AG09319 (cell line): ENCODE data around the gene CDK7.

Experiments used
- DNase-seq: peaks from one replicate; pipeline ENCODE4 v3.0.0-alpha.2; 2010; ENCODE audit warnings: low read depth; ENCODE audit errors: extremely low read depth
- CTCF ChIP-seq: IDR thresholded peaks from 2 replicates; pipeline ENCODE4 v1.5.1; 2011; ENCODE audit warnings: low read depth, mild to moderate bottlenecking, inconsistent platforms, low read length, moderate library complexity

Gene CDK7

GRCh38 chr5:69295088-69295754, 60.5 kb downstream of the CDK7 start:
- DNase-seq, result no peak
- TF ChIP-seq CTCF, result no peak

- DNase-seq, result no peak
- no peak for TF ChIP-seq CTCF
Observed at GRCh38 chr5:69299625-69300024, 64.9 kb downstream of the CDK7 start.

- no peak for TF ChIP-seq CTCF
- DNase-seq, result no peak
Observed at GRCh38 chr5:69300537-69301203, 66.0 kb downstream of the CDK7 start.

GRCh38 chr5:69305512-69305911, 70.8 kb downstream of the CDK7 start:
- DNase-seq, result no peak
- no peak for TF ChIP-seq CTCF

GRCh38 chr5:69308046-69308553, 73.4 kb downstream of the CDK7 start:
- no peak for DNase-seq
- TF ChIP-seq CTCF, result no peak

GRCh38 chr5:69309380-69309779, 74.7 kb downstream of the CDK7 start:
- TF ChIP-seq CTCF, result no peak
- DNase-seq, result no peak

- DNase-seq, result no peak
- no peak for TF ChIP-seq CTCF
Observed at GRCh38 chr5:69312459-69313160, 77.9 kb downstream of the CDK7 start.
